Fibroblast of lung (primary cell): Measurements from ENCODE around the gene SUV39H2. TPM values are rescaled to one million over a fixed set of nuclear protein-coding genes. Genes with fewer than 3 reads are reported as not detected.

Source experiments
- DNase-seq, 2 donors: peaks; one replicate each; pipeline versions ENCODE4 v3.0.0 to v3.0.0-alpha.2; 2010; ENCODE audit warnings: low read depth in 2 of 2
- H2AFZ ChIP-seq: 2 replicates; pipeline ENCODE4 v1.5.1; 2012; ENCODE audit warnings: low read length, control low read depth, inconsistent platforms
- H3K27ac ChIP-seq: 2 replicates; pipeline ENCODE4 v1.5.1; 2011; ENCODE audit warnings: low read length, control low read depth; ENCODE audit not compliant: insufficient read depth
- H3K27me3 ChIP-seq: 2 replicates; pipeline ENCODE4 v1.5.1; 2011; ENCODE audit warnings: mild to moderate bottlenecking, low read length; ENCODE audit not compliant: control insufficient read depth, insufficient read depth
- H3K36me3 ChIP-seq: 2 replicates; pipeline ENCODE4 v1.5.1; 2011; ENCODE audit warnings: low read length; ENCODE audit not compliant: control insufficient read depth, insufficient read depth
- H3K4me1 ChIP-seq: 2 replicates; pipeline ENCODE4 v1.5.1; 2011; ENCODE audit warnings: low read length; ENCODE audit not compliant: control insufficient read depth, insufficient read depth; ENCODE audit errors: extremely low read depth
- H3K4me2 ChIP-seq: 2 replicates; pipeline ENCODE4 v1.5.1; 2011; ENCODE audit warnings: low read length, control low read depth; ENCODE audit not compliant: insufficient read depth; ENCODE audit errors: extremely low read depth
- H3K4me3 ChIP-seq, 4 experiments: fragments of 200-600 bp in 1 of 4; sonication (generic) in 1 of 4; replicated peaks in 1 of 4; 2 replicates each; pipeline ENCODE4 v1.5.1; 2011 to 2016; ENCODE audit warnings: low read length in 4 of 4, low read depth in 3 of 4, mild to moderate bottlenecking in 3 of 4, control low read depth in 2 of 4, inconsistent platforms in 1 of 4, mixed read lengths in 1 of 4; ENCODE audit not compliant: insufficient read depth in 1 of 4; ENCODE audit errors: control extremely low read depth in 1 of 4
- H3K79me2 ChIP-seq: 2 replicates; pipeline ENCODE4 v1.5.1; 2012; ENCODE audit warnings: mild to moderate bottlenecking, low read length, inconsistent platforms; ENCODE audit not compliant: control insufficient read depth, insufficient read depth
- H3K9ac ChIP-seq: 2 replicates; pipeline ENCODE4 v1.5.1; 2011; ENCODE audit warnings: mild to moderate bottlenecking, low read length, control low read depth; ENCODE audit not compliant: insufficient read depth
- H3K9me3 ChIP-seq: 2 replicates; pipeline ENCODE4 v1.5.1; 2012; ENCODE audit warnings: low read depth, low read length; ENCODE audit not compliant: control insufficient read depth, insufficient read depth
- H4K20me1 ChIP-seq: 2 replicates; pipeline ENCODE4 v1.5.1; 2011; ENCODE audit warnings: low read length; ENCODE audit not compliant: control insufficient read depth, insufficient read depth; ENCODE audit errors: extremely low read depth
- EZH2 ChIP-seq: IDR thresholded peaks from 2 replicates; pipeline ENCODE4 v1.5.1; 2012; ENCODE audit warnings: low read length, control low read depth, mild to moderate bottlenecking; ENCODE audit errors: missing control alignments
- polyA plus RNA-seq, 2 donors: library from polyadenylated mRNA; depleted of rRNA in 1 of 2; stranded (reverse) in 1 of 2; unstranded in 1 of 2; fragments of >200 nt; gene quantifications; 2 replicates each; pipeline ENCODE4 v1.2.1, GENCODE V29; 2011 to 2012; ENCODE audit warnings: missing spikeins in 1 of 2
- total RNA-seq: library from RNA; depleted of rRNA; stranded (reverse); fragments of >200 nt; gene quantifications from 2 replicates; pipeline ENCODE4 v1.2.1, GENCODE V29; 2014
- TF ChIP-seq, protein P1 (sequence below), 2 donors: IDR thresholded peaks in 1 of 2; conservative IDR thresholded peaks in 1 of 2; 1 replicate in 1 of 2; 2 replicates in 1 of 2; pipeline ENCODE4 v1.5.1; 2011 to 2012; ENCODE audit warnings: low read length in 2 of 2, control low read depth in 1 of 2, inconsistent platforms in 1 of 2, low read depth in 1 of 2, mild to moderate bottlenecking in 1 of 2

Gene SUV39H2
- total and polyA plus RNA-seq, 2 donors (not counting 1 experiment from before 2014, with no cell fraction given) = 8.1 to 9.9 TPM

DNA sequence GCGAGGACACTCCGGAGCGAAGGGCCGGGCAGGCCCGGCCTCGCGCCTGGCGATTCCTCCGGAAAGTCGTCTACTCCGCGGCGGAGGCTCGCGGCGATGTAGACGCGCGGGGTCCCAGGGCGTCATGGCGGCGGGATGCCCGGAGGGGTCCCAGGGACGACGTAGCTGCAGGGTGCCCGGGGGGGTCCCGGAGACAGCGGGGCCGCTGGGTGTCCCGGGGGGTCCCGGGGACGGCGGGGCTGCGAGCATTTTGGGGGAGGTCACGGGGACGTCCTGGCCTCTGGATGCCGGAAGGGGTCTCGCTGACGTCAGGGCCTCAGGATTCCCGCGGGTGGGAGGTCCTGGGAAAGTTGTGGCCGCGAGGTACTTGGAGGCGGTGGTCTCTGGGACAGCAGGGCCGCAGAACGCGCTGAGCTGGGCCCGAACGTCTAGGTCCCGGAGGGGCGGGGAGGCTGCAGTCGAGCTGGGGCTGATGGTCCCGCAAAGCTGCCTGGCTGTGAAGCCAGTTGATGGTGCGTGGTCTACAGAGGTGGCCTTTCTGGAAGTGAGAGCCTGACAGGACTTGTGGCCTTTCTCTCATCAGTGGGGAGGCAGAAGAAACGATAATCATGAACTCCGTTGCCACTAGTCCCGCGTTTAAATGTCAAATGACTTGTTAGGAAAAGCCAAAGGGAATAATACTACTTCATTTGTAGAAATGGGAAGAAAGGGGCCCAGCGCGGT, 39.9 kb upstream of the SUV39H2 start:
- Histone ChIP-seq H3K36me3 (peaks cover 9% of the 10 kb centered on the region), H3K4me3 (peak overlapping the region; percentile 85 to 92 (median 90)), H3K9ac (peak overlapping the region; percentile 97), H3K4me1 (no peaks in the 10 kb centered on the region), H3K79me2 (peaks cover 27% of the 10 kb centered on the region), H3K4me2 (peak overlapping the region; percentile 94), H3K9me3 (no peaks in the 10 kb centered on the region), H3K27ac (peak overlapping the region; percentile 92), H3K27me3 (no peaks in the 10 kb centered on the region), H4K20me1 (no peaks in the 10 kb centered on the region), H2AFZ (peak overlapping the region; percentile 88)
- TF ChIP-seq, protein P1, sequence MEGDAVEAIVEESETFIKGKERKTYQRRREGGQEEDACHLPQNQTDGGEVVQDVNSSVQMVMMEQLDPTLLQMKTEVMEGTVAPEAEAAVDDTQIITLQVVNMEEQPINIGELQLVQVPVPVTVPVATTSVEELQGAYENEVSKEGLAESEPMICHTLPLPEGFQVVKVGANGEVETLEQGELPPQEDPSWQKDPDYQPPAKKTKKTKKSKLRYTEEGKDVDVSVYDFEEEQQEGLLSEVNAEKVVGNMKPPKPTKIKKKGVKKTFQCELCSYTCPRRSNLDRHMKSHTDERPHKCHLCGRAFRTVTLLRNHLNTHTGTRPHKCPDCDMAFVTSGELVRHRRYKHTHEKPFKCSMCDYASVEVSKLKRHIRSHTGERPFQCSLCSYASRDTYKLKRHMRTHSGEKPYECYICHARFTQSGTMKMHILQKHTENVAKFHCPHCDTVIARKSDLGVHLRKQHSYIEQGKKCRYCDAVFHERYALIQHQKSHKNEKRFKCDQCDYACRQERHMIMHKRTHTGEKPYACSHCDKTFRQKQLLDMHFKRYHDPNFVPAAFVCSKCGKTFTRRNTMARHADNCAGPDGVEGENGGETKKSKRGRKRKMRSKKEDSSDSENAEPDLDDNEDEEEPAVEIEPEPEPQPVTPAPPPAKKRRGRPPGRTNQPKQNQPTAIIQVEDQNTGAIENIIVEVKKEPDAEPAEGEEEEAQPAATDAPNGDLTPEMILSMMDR (conservative IDR thresholded peaks at IDR 0.05 in 1 of 2, IDR thresholded peaks at IDR 0.05 in 1 of 2; ENCODE audit: low read depth in 1 of 2, low read length in 2 of 2) = no peak
- no peak for TF ChIP-seq EZH2
- peak; percentile 18 to 29 for DNase-seq

DNA sequence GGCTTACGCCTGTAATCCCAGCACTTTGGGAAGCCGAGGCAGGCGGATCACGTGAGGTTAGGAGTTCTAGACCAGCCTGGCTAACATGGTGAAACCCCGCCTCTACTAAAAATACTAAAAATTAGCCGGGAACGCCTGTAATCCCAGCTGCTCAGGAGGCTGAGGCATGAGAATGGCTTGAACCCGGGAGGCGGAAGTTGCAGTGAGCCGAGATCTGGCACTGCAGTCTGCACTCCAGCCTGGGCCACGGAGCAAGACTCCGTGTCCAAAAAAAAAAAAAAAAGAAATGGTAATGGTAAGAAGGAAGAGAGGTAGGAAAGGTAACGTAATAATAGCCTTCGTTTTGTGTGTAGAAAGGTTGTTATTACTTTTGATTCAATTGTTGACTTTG, 39.4 kb upstream of the SUV39H2 start:
- DNase-seq = peak in 1 of 2 donors; percentile 12
- Histone ChIP-seq H3K27me3 (no peaks in the 10 kb centered on the region), H3K4me3 (peak overlapping the region; percentile 85 to 92 (median 90)), H3K9ac (peak overlapping the region; percentile 97), H3K79me2 (peaks cover 27% of the 10 kb centered on the region), H3K4me1 (no peaks in the 10 kb centered on the region), H3K9me3 (no peaks in the 10 kb centered on the region), H2AFZ (no peak overlapping the region), H3K36me3 (peaks cover 9% of the 10 kb centered on the region), H4K20me1 (no peaks in the 10 kb centered on the region), H3K4me2 (peak overlapping the region; percentile 94), H3K27ac (peak overlapping the region; percentile 92)
- TF ChIP-seq, protein P1 (conservative IDR thresholded peaks at IDR 0.05 in 1 of 2, IDR thresholded peaks at IDR 0.05 in 1 of 2; ENCODE audit: low read depth in 1 of 2, low read length in 2 of 2) = no peak
- no peak for TF ChIP-seq EZH2

DNA sequence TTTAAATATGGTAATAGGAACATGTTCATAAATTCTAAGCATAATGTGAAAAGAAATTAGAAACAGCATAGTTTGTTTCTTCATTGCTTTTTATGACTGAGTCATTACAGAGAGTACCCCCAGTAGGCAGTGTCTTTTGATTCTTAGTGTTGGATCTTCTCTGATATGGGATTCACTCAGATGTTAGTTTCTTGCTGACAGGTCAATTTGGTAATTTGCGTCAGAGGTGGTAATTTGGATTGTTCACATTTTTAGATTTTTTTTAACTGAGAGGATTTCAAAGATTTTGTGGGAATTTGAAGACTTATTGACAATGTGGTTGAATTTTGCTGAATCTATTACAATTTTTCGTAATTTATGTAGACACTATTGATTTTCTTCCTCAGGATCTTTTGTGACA, 38.5 kb upstream of the SUV39H2 start:
- no peaks in the 10 kb centered on the region for H4K20me1 ChIP-seq
- no peak overlapping the region for H3K27ac ChIP-seq
- no peaks in the 10 kb centered on the region for H3K4me1 ChIP-seq
- H3K27me3 ChIP-seq = no peaks in the 10 kb centered on the region
- no peak for DNase-seq
- H3K4me3 ChIP-seq = no peak overlapping the region
- peaks cover 27% of the 10 kb centered on the region for H3K79me2 ChIP-seq
- H3K36me3 ChIP-seq = peaks cover 9% of the 10 kb centered on the region
- TF ChIP-seq, protein P1 (conservative IDR thresholded peaks at IDR 0.05 in 1 of 2, IDR thresholded peaks at IDR 0.05 in 1 of 2; ENCODE audit: low read depth in 1 of 2, low read length in 2 of 2) = no peak
- no peak for TF ChIP-seq EZH2
- H3K4me2 ChIP-seq = no peak overlapping the region
- H2AFZ ChIP-seq = no peak overlapping the region
- no peak overlapping the region for H3K9ac ChIP-seq
- H3K9me3 ChIP-seq = no peaks in the 10 kb centered on the region
